Retina (tissue), 1 donor: Measurements from ENCODE around the gene AUNIP.

Source experiments
- DNase-seq: peaks from one replicate; pipeline ENCODE4 v3.0.0-alpha.2; 2016

AUNIP gene

DNA sequence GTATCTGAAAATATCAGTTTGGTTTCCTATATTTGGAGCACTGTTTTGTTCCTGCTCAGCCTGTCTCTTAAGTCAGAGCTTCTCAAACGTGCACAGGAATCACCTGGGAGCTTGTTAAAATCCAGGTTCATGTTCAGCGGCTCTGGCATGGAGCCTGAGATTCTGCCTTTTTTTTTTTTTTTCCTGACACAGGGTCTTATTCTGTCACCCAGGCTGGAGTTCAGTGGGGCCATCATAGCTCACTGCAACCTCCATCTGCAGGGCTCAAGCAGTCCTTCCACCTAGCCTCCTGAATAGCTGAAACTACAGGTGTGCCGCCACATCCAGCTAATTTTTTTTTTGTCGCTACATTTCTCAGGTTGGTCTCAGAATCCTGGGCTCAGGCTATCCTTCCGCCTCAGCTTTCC, 71.5 kb downstream of the AUNIP start:
- DNase-seq = no peak

DNA sequence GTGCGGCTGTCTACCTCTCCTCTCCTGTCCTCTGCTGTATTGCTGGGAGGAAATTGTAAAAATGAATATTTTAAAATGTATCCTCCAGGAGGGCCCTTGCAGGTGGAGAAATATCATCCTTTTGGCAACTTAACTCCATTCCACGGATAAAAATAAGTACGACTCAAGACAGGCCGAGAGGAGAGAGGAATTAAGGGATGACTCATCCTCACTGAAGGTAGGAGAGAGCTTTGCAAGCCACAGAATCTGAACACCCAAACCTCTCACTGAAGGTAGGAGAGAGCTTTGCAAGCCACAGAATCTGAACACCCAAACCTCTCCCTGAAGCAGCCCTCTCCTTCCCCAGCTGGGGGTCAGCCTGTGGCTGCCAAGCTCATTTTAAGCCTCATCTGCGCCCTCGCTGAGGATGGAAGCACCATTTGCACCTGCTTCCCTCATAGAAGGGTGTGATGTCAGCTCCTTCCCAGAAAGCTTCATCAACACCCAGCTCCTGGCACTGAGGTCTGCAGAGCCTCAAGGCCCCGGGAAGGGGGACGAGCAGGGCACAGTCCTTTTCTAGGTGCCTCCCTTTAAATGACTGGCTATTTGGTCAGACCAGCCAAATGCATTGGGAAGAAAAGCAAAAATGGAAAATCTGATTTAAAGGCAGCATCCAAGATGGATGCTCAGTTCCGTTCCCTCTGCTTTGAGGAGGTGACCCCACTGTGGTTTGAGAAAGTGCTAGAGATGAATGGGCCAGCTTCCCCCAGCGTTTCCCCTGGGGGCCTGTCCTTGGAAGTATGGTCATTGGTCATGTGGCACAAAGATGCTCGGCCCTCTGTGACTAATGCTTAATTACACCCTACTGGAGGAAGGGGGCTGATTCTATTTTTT, 72.1 kb downstream of the AUNIP start:
- no peak for DNase-seq

DNA sequence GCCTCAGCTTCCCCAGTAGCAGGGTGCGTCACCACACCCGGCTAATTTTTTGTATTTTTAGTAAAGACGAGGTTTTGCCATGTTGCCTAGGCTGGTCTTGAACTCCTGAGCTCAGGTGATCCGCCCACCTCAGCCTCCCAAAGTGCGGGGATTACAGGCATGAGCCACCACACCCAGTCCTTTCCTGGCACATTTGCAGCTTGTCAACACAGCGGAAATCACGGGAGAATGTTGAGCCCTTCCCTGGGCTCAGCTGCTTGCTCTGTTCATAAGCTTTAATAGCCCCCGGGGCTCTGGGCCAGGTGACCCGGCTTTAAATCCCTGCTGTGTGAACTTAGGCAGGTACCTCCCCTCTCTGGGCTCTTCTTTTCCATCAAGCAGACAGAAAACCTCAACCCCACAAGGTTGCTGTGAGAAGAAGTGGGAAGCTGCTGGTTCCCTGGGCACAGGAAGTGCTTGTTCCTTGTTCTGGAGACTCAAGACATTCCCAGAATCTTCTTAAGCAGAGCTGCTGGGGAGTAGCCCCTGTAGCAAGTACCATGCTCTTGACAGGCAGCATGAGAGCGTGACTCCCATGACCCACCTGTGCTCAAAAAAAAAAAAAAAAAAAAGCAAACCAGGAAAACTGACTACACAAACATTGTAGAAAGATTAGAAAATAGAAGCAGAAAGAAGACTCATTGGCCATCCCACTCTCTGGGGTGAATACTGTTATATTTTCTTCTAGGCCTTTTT, 73.8 kb downstream of the AUNIP start:
- no peak for DNase-seq

GRCh38 chr1:25784575-25785051, 74.6 kb downstream of the AUNIP start:
- no peak for DNase-seq
